Liver (tissue), 9 donors: ENCODE data around the gene PDK1. TPM values are rescaled to one million over a fixed set of nuclear protein-coding genes. Genes with fewer than 3 reads are reported as not detected.
"Not testable (repeated sequence)": the region's sequence is repeated elsewhere in the genome, so short reads cannot be mapped to it uniquely, and the experiment has no call there.

Experiments used
- DNase-seq: peaks from one replicate; pipeline ENCODE4 v3.0.0-alpha.2; 2017; ENCODE audit warnings: low spot score
- H3K27ac ChIP-seq, 2 donors: one replicate each; pipeline ENCODE4 v1.7.0; 2013; ENCODE audit warnings: inconsistent platforms in 2 of 2, low read length in 2 of 2, control low read depth in 1 of 2, low read depth in 1 of 2, mild to moderate bottlenecking in 1 of 2
- H3K27me3 ChIP-seq, 4 donors: one replicate each; pipeline versions ENCODE4 v1.6.1 to v1.7.0; 2013; ENCODE audit warnings: low read length in 3 of 4, inconsistent platforms in 1 of 4, mild to moderate bottlenecking in 1 of 4, moderate library complexity in 1 of 4; ENCODE audit not compliant: control insufficient read depth in 4 of 4, insufficient read depth in 4 of 4
- H3K36me3 ChIP-seq, 4 donors: one replicate each; pipeline versions ENCODE4 v1.6.1 to v1.7.0; 2013; ENCODE audit warnings: low read length in 3 of 4, mild to moderate bottlenecking in 3 of 4, low read depth in 1 of 4, moderate library complexity in 1 of 4; ENCODE audit not compliant: control insufficient read depth in 4 of 4, insufficient read depth in 3 of 4
- H3K4me1 ChIP-seq, 4 donors: one replicate each; pipeline versions ENCODE4 v1.6.1 to v1.7.0; 2013; ENCODE audit warnings: low read length in 3 of 4, mild to moderate bottlenecking in 3 of 4, moderate library complexity in 1 of 4; ENCODE audit not compliant: control insufficient read depth in 4 of 4, insufficient read depth in 4 of 4
- H3K4me3 ChIP-seq, 3 donors: one replicate each; pipeline versions ENCODE4 v1.6.1 to v1.7.0; 2013; ENCODE audit warnings: low read length in 3 of 3, control low read depth in 1 of 3, low read depth in 1 of 3, mild to moderate bottlenecking in 1 of 3
- H3K9ac ChIP-seq, 2 donors: one replicate each; pipeline ENCODE4 v1.7.0; 2013; ENCODE audit warnings: low read length in 2 of 2, mild to moderate bottlenecking in 2 of 2, moderate library complexity in 2 of 2, control low read depth in 1 of 2, low read depth in 1 of 2
- H3K9me3 ChIP-seq, 4 donors: one replicate each; pipeline versions ENCODE4 v1.6.1 to v1.7.0; 2013; ENCODE audit warnings: low read length in 3 of 4; ENCODE audit not compliant: control insufficient read depth in 4 of 4
- EGR1 ChIP-seq, 2 donors: IDR thresholded peaks; 2 replicates each; pipeline ENCODE4 v1.6.1; 2016 to 2018; ENCODE audit warnings: antibody characterized with exemption in 2 of 2, low read depth in 2 of 2
- FOXA1 ChIP-seq: IDR thresholded peaks from 2 replicates; pipeline ENCODE4 v1.6.1; 2016; ENCODE audit warnings: antibody characterized with exemption
- FOXA2 ChIP-seq: IDR thresholded peaks from 2 replicates; pipeline ENCODE4 v1.6.1; 2016; ENCODE audit warnings: antibody characterized with exemption
- GABPA ChIP-seq, 2 donors: IDR thresholded peaks in 1 of 2; conservative IDR thresholded peaks in 1 of 2; 2 replicates each; pipeline ENCODE4 v1.6.1; 2016; ENCODE audit warnings: antibody characterized with exemption in 2 of 2, mild to moderate bottlenecking in 1 of 2, moderate library complexity in 1 of 2
- HNF4A ChIP-seq, 2 donors: conservative IDR thresholded peaks; 2 replicates each; pipeline ENCODE4 v1.6.1; 2016; ENCODE audit warnings: antibody characterized with exemption in 2 of 2, mild to moderate bottlenecking in 2 of 2
- HNF4G ChIP-seq: IDR thresholded peaks from 2 replicates; pipeline ENCODE4 v1.6.1; 2016; ENCODE audit warnings: antibody characterized with exemption
- JUND ChIP-seq, 2 donors: IDR thresholded peaks; 2 replicates each; pipeline ENCODE4 v1.6.1; 2016; ENCODE audit warnings: antibody characterized with exemption in 2 of 2
- NR2F2 ChIP-seq: IDR thresholded peaks from 2 replicates; pipeline ENCODE4 v1.6.1; 2016; ENCODE audit warnings: antibody characterized with exemption
- RAD21 ChIP-seq, 2 donors: IDR thresholded peaks; 2 replicates each; pipeline ENCODE4 v1.6.1; 2016; ENCODE audit warnings: antibody characterized with exemption in 2 of 2, mild to moderate bottlenecking in 2 of 2
- RXRA ChIP-seq, 2 donors: IDR thresholded peaks; 2 replicates each; pipeline ENCODE4 v1.6.1; 2017 to 2018; ENCODE audit warnings: antibody characterized with exemption in 2 of 2, mild to moderate bottlenecking in 1 of 2
- SP1 ChIP-seq: IDR thresholded peaks from 2 replicates; pipeline ENCODE4 v1.6.1; 2018; ENCODE audit warnings: antibody characterized with exemption, mild to moderate bottlenecking
- TAF1 ChIP-seq: conservative IDR thresholded peaks from 2 replicates; pipeline ENCODE4 v1.6.1; 2016; ENCODE audit warnings: antibody characterized with exemption, mild to moderate bottlenecking
- YY1 ChIP-seq: IDR thresholded peaks from 2 replicates; pipeline ENCODE4 v1.6.1; 2016; ENCODE audit warnings: antibody characterized with exemption, mild to moderate bottlenecking
- WGBS: extraction: QIAGEN DNeasy Blood & Tissue Kit; methylation state at CpG from one replicate; pipeline ENCODE4 v1.1.7; 2013; 5-methylcytosine and 5-hydroxymethylcytosine counted together
- polyA plus RNA-seq, 2 donors: library from polyadenylated mRNA; stranded (reverse) in 1 of 2; unstranded in 1 of 2; fragments of 200-250 nt in 1 of 2; fragments of >200 nt in 1 of 2; fragmentation: Nextera tagmentation in 1 of 2; extraction: Ambion mirVana in 1 of 2; gene quantifications; one replicate each; pipeline versions ENCODE4 v1.2.1 to v1.2.3, GENCODE V29; 2013 to 2015
- total RNA-seq, 2 donors: library from RNA; depleted of rRNA; stranded (reverse); fragments of >200 nt; gene quantifications; one replicate each; pipeline ENCODE4 v1.2.3, GENCODE V29; 2014
- TF ChIP-seq, protein P1 (sequence below): IDR thresholded peaks from 2 replicates; pipeline ENCODE4 v1.6.1; 2016; ENCODE audit warnings: antibody characterized with exemption
- TF ChIP-seq, protein P2 (sequence below): IDR thresholded peaks from 2 replicates; pipeline ENCODE4 v1.6.1; 2016; ENCODE audit warnings: antibody characterized with exemption, mild to moderate bottlenecking
- TF ChIP-seq, protein P3 (sequence below): IDR thresholded peaks from 2 replicates; pipeline ENCODE4 v1.6.1; 2016; ENCODE audit warnings: antibody characterized with exemption
- TF ChIP-seq, protein P4 (sequence below): IDR thresholded peaks from 2 replicates; pipeline ENCODE4 v1.6.1; 2016; ENCODE audit warnings: antibody characterized with exemption
- TF ChIP-seq, protein P5 (sequence below): fragments of 150-350 bp; IDR thresholded peaks from 2 replicates; pipeline ENCODE4 v1.5.1; 2017; ENCODE audit warnings: improper control_type of control experiment, low read depth, low read length; ENCODE audit not compliant: missing input control
- donor health status: healthy.
- donor health status: healthy.
- donor health status: healthy.
- donor health status: healthy.
- donor health status: healthy.

The PDK1 gene
- total and polyA plus RNA-seq, 4 donors: 4.7 to 10.9 (median 7.8) TPM

DNA sequence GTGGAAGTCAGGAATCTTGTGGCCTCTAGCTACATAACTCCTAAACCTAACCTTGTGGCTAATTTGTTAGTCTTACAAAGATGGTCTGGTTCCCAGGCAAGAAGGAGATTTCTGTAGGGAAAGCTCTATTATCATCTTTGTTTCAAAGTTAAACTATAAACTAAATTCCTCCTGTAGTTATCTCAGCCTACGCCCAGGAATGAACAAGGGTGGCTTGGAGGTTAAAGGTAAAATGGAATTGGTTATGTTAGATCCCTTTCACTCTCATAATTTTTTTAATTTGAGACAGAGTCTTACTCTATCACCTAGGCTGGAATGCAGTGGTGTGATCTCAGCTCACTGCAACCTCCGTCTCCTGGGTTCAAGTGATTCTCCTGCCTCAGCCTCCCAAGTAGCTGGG is 24.6 kb upstream of the PDK1 start:
- TF ChIP-seq, protein P1, sequence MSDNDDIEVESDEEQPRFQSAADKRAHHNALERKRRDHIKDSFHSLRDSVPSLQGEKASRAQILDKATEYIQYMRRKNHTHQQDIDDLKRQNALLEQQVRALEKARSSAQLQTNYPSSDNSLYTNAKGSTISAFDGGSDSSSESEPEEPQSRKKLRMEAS: no peak
- no peak for TF ChIP-seq FOXA2
- TF ChIP-seq GABPA (IDR thresholded peaks at IDR 0.05 in 1 of 2, conservative IDR thresholded peaks at IDR 0.05 in 1 of 2): no peak
- no peak for TF ChIP-seq FOXA1
- TF ChIP-seq EGR1 (IDR thresholded peaks at IDR 0.05; ENCODE audit: low read depth in 2 of 2): no peak
- TF ChIP-seq NR2F2: no peak
- no peak for TF ChIP-seq RAD21 (IDR thresholded peaks at IDR 0.05)
- TF ChIP-seq, protein P2, sequence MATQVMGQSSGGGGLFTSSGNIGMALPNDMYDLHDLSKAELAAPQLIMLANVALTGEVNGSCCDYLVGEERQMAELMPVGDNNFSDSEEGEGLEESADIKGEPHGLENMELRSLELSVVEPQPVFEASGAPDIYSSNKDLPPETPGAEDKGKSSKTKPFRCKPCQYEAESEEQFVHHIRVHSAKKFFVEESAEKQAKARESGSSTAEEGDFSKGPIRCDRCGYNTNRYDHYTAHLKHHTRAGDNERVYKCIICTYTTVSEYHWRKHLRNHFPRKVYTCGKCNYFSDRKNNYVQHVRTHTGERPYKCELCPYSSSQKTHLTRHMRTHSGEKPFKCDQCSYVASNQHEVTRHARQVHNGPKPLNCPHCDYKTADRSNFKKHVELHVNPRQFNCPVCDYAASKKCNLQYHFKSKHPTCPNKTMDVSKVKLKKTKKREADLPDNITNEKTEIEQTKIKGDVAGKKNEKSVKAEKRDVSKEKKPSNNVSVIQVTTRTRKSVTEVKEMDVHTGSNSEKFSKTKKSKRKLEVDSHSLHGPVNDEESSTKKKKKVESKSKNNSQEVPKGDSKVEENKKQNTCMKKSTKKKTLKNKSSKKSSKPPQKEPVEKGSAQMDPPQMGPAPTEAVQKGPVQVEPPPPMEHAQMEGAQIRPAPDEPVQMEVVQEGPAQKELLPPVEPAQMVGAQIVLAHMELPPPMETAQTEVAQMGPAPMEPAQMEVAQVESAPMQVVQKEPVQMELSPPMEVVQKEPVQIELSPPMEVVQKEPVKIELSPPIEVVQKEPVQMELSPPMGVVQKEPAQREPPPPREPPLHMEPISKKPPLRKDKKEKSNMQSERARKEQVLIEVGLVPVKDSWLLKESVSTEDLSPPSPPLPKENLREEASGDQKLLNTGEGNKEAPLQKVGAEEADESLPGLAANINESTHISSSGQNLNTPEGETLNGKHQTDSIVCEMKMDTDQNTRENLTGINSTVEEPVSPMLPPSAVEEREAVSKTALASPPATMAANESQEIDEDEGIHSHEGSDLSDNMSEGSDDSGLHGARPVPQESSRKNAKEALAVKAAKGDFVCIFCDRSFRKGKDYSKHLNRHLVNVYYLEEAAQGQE: no peak
- TF ChIP-seq RXRA (IDR thresholded peaks at IDR 0.05): no peak
- no peak for TF ChIP-seq TAF1
- TF ChIP-seq, protein P3, sequence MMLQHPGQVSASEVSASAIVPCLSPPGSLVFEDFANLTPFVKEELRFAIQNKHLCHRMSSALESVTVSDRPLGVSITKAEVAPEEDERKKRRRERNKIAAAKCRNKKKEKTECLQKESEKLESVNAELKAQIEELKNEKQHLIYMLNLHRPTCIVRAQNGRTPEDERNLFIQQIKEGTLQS: no peak
- TF ChIP-seq YY1: no peak
- TF ChIP-seq, protein P4, sequence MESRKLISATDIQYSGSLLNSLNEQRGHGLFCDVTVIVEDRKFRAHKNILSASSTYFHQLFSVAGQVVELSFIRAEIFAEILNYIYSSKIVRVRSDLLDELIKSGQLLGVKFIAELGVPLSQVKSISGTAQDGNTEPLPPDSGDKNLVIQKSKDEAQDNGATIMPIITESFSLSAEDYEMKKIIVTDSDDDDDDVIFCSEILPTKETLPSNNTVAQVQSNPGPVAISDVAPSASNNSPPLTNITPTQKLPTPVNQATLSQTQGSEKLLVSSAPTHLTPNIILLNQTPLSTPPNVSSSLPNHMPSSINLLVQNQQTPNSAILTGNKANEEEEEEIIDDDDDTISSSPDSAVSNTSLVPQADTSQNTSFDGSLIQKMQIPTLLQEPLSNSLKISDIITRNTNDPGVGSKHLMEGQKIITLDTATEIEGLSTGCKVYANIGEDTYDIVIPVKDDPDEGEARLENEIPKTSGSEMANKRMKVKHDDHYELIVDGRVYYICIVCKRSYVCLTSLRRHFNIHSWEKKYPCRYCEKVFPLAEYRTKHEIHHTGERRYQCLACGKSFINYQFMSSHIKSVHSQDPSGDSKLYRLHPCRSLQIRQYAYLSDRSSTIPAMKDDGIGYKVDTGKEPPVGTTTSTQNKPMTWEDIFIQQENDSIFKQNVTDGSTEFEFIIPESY: no peak
- TF ChIP-seq HNF4A (conservative IDR thresholded peaks at IDR 0.05): no peak
- no peak for TF ChIP-seq JUND (IDR thresholded peaks at IDR 0.05)
- TF ChIP-seq SP1: no peak
- TF ChIP-seq, protein P5, sequence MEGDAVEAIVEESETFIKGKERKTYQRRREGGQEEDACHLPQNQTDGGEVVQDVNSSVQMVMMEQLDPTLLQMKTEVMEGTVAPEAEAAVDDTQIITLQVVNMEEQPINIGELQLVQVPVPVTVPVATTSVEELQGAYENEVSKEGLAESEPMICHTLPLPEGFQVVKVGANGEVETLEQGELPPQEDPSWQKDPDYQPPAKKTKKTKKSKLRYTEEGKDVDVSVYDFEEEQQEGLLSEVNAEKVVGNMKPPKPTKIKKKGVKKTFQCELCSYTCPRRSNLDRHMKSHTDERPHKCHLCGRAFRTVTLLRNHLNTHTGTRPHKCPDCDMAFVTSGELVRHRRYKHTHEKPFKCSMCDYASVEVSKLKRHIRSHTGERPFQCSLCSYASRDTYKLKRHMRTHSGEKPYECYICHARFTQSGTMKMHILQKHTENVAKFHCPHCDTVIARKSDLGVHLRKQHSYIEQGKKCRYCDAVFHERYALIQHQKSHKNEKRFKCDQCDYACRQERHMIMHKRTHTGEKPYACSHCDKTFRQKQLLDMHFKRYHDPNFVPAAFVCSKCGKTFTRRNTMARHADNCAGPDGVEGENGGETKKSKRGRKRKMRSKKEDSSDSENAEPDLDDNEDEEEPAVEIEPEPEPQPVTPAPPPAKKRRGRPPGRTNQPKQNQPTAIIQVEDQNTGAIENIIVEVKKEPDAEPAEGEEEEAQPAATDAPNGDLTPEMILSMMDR: no peak
- no peak for TF ChIP-seq HNF4G
- Histone ChIP-seq H3K4me1 (no peaks in the 10 kb centered on the region), H3K27ac (no peak overlapping the region), H3K9me3 (peaks cover 4 to 10% (median 7%) of the 10 kb centered on the region in 4 donors), H3K27me3 (no peaks in the 10 kb centered on the region), H3K36me3 (no peaks in the 10 kb centered on the region), H3K4me3 (no peak overlapping the region), H3K9ac (no peak overlapping the region)
- DNase-seq: no peak
- WGBS: 86% methylated on average over 2 of the region's 2 CpGs

DNA sequence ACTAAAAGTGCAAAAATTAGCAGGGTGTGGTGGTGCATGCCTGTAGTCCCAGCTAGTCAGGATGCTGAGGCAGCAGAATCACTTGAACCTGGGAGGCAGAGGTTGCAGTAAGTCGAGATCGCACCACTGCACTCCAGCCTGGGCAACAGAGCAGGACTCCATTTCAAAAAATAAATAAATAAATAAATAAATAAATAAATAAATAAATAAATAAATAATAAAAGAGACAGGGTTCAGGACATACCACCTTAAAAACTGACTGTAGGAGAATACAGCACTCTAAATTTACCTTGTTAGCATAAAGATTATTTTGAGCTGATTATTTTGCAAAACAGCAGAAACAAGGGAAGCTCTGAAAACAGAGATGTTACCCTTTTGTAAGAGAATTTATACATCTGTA is 23.4 kb upstream of the PDK1 start:
- H3K27ac ChIP-seq, H3K4me3 ChIP-seq: not testable (repeated sequence)
- 96% methylated on average over 2 of the region's 2 CpGs for WGBS

More for the DNA sequence above, 23.4 kb upstream of the PDK1 start:
- not testable (repeated sequence) for H3K9ac ChIP-seq, H3K4me1 ChIP-seq, H3K27me3 ChIP-seq, H3K36me3 ChIP-seq, DNase-seq
- peaks cover 4 to 10% (median 6%) of the 10 kb centered on the region in 4 donors for H3K9me3 ChIP-seq
